Panc1 (cell line): ENCODE measurements around the gene SLC8A1. TPM values are rescaled to one million over a fixed set of nuclear protein-coding genes. Genes with fewer than 3 reads are reported as not detected.

Experiments used
- ATAC-seq: fragments of 200-7000 bp; cut with Tn5 transposase; 2 replicates; pipeline ENCODE4 v1.9.1; 2020; ENCODE audit warnings: mild to moderate bottlenecking, moderate library complexity
- BruUV-seq: library from RNA; stranded (reverse); fragments of 400-500 nt; replicated peaks from 2 replicates; lab custom pipeline; 2021; lab: Mats Ljungman, UMichigan
- CTCF ChIA-PET: fragments of 300-600 bp; sonication (Branson Sonifier 250); formaldehyde crosslinking; loops from one replicate; lab custom pipeline; 2022; ENCODE audit warnings: antibody characterized with exemption; lab: Charles Lee
- POLR2A ChIA-PET: fragments of 300-600 bp; sonication (Branson Sonifier 250); formaldehyde crosslinking; loops from one replicate; lab custom pipeline; 2022; ENCODE audit warnings: antibody characterized with exemption; lab: Charles Lee
- DNase-seq: peaks from one replicate; pipeline ENCODE4 v3.0.0-alpha.2; 2010; ENCODE audit warnings: low read depth, low spot score
- H3K27ac ChIP-seq: 2 replicates; pipeline ENCODE4 v1.5.1; 2011; ENCODE audit warnings: mild to moderate bottlenecking, low read length, inconsistent platforms
- H3K27me3 ChIP-seq: fragments of 200-500 bp; sonication (Bioruptor generic); 2 replicates; pipeline ENCODE4 v1.6.0; 2014; ENCODE audit warnings: low read length, inconsistent platforms; ENCODE audit not compliant: control insufficient read depth, insufficient read depth
- H3K36me3 ChIP-seq: fragments of 200-500 bp; sonication (Bioruptor generic); 2 replicates; pipeline ENCODE4 v1.5.1; 2014; ENCODE audit warnings: inconsistent platforms, mild to moderate bottlenecking, low read length, moderate library complexity; ENCODE audit not compliant: control insufficient read depth, insufficient read depth
- H3K4me1 ChIP-seq: 2 replicates; pipeline ENCODE4 v1.5.1; 2011; ENCODE audit warnings: inconsistent platforms, mild to moderate bottlenecking, low read length, moderate library complexity; ENCODE audit not compliant: control insufficient read depth, insufficient read depth
- H3K4me3 ChIP-seq, 2 experiments: 2 replicates each; pipeline ENCODE4 v1.5.1; 2011 to 2012; ENCODE audit warnings: low read depth in 2 of 2, low read length in 2 of 2, mild to moderate bottlenecking in 2 of 2, inconsistent platforms in 1 of 2, moderate library complexity in 1 of 2
- H3K9me3 ChIP-seq: fragments of 200-500 bp; sonication (Bioruptor generic); 2 replicates; pipeline ENCODE4 v1.5.1; 2014; ENCODE audit warnings: low read depth, mild to moderate bottlenecking, inconsistent platforms, low read length, moderate library complexity; ENCODE audit not compliant: control insufficient read depth, insufficient read depth
- CTCF ChIP-seq: fragments of 450-650 bp; IDR thresholded peaks from 2 replicates; pipeline ENCODE4 v1.5.1; 2017; ENCODE audit warnings: mild to moderate bottlenecking
- POLR2AphosphoS5 ChIP-seq: IDR thresholded peaks from 2 replicates; pipeline ENCODE4 v1.6.1; 2012; ENCODE audit warnings: mild to moderate bottlenecking, low read depth, low read length, moderate library complexity
- REST ChIP-seq, 2 experiments: IDR thresholded peaks; 2 replicates each; pipeline ENCODE4 v1.6.1; 2011 to 2012; ENCODE audit warnings: low read depth in 2 of 2, control low read depth in 1 of 2, low read length in 1 of 2, mild to moderate bottlenecking in 1 of 2, moderate library complexity in 1 of 2; ENCODE audit not compliant: insufficient read depth in 1 of 2
- SIN3A ChIP-seq: IDR thresholded peaks from 2 replicates; pipeline ENCODE4 v1.6.1; 2012; ENCODE audit warnings: low read depth, mild to moderate bottlenecking, low read length, moderate library complexity, borderline replicate concordance; ENCODE audit not compliant: insufficient read depth
- TCF7L2 ChIP-seq: IDR thresholded peaks from 2 replicates; pipeline ENCODE4 v1.6.1; 2011; ENCODE audit warnings: mild to moderate bottlenecking, low read depth, low read length, inconsistent platforms
- in situ Hi-C: cut with HindIII; loops from 2 replicates; pipeline ENCODE4 v1.10.0; 2016; ENCODE audit warnings: low sequenced_read_pairs, low pct_unique_long_range_greater_than_20kb
- intact Hi-C: fragments of 100-400 bp; cut with micrococcal nuclease; formaldehyde crosslinking; loops from one replicate; pipeline ENCODE4 v1.10.0; 2022; ENCODE audit not compliant: unreplicated experiment
- total RNA-seq: library from RNA; stranded (reverse); gene quantifications from one replicate; pipeline ENCODE4 v1.2.1, GENCODE V29; 2021; ENCODE audit not compliant: unreplicated experiment

SLC8A1 gene
- total RNA-seq, 1 experiment from 2014 or later: 0.59 TPM

GRCh38 chr2:40304340-40304739, 147.6 kb downstream of the SLC8A1 start:
- BruUV-seq: no TSS peak
- in situ Hi-C loops (no loop called here), intact Hi-C loops (no loop called here)
- ChIA-PET CTCF (no interaction called here), POLR2A (no interaction called here)
- TF ChIP-seq CTCF: no peak
- TF ChIP-seq POLR2AphosphoS5: no peak
- TF ChIP-seq REST (IDR thresholded peaks at IDR 0.05; ENCODE audit: insufficient read depth in 1 of 2, low read depth in 2 of 2, low read length in 1 of 2): no peak
- TF ChIP-seq TCF7L2: no peak
- H3K27me3 ChIP-seq: no peaks in the 10 kb centered on the region
- no peaks in the 10 kb centered on the region for H3K9me3 ChIP-seq
- no peak overlapping the region for H3K4me3 ChIP-seq
- DNase-seq (no peak), ATAC-seq (no peak)
- no peaks in the 10 kb centered on the region for H3K36me3 ChIP-seq
- no peak overlapping the region for H3K27ac ChIP-seq
- H3K4me1 ChIP-seq: no peaks in the 10 kb centered on the region

GRCh38 chr2:40303746-40304145, 148.1 kb downstream of the SLC8A1 start:
- DNase-seq (no peak), ATAC-seq (no peak)
- CTCF ChIA-PET: no interaction called here
- Histone ChIP-seq H3K4me3 (no peak overlapping the region), H3K9me3 (no peaks in the 10 kb centered on the region), H3K27ac (no peak overlapping the region), H3K4me1 (no peaks in the 10 kb centered on the region), H3K27me3 (no peaks in the 10 kb centered on the region), H3K36me3 (no peaks in the 10 kb centered on the region)
- BruUV-seq: no TSS peak
- in situ Hi-C loops: no loop called here
- POLR2A ChIA-PET: no interaction called here
- no peak for TF ChIP-seq CTCF
- TF ChIP-seq TCF7L2: no peak
- TF ChIP-seq REST (IDR thresholded peaks at IDR 0.05; ENCODE audit: insufficient read depth in 1 of 2, low read depth in 2 of 2, low read length in 1 of 2): no peak
- no peak for TF ChIP-seq POLR2AphosphoS5
- TF ChIP-seq SIN3A: no peak
- intact Hi-C loops: no loop called here
